ENCODE data around the gene DMPK.
A peak's percentile ranks its signal among the peaks of the same experiment; 100 is the strongest.

The DMPK gene

GRCh38 chr19:45825917-45826893 lies 43.9 kb upstream of the DMPK start:
- TF ChIP-seq CTCF (IDR thresholded peaks at IDR 0.05; ENCODE audit: poor library complexity, severe bottlenecking), result no peak
- DNase-seq (ENCODE audit: low spot score) (no peak), ATAC-seq (ENCODE audit: low read depth) (no peak)
- H3K9me3 ChIP-seq (ENCODE audit: severe bottlenecking), result no peaks in the 10 kb centered on the region
- H3K4me1 ChIP-seq (ENCODE audit: insufficient read depth, poor library complexity, severe bottlenecking), result peaks cover 5% of the 10 kb centered on the region
- no peaks in the 10 kb centered on the region for H3K27me3 ChIP-seq (ENCODE audit: insufficient read depth, poor library complexity, severe bottlenecking)
- no peak overlapping the region for H3K27ac ChIP-seq (ENCODE audit: poor library complexity, severe bottlenecking)
- H3K36me3 ChIP-seq (ENCODE audit: low read depth), result peaks cover 58% of the 10 kb centered on the region
- no peak overlapping the region for H3K4me3 ChIP-seq (ENCODE audit: severe bottlenecking)

- Histone ChIP-seq H3K27me3 (ENCODE audit: insufficient read depth, poor library complexity, severe bottlenecking) (no peaks in the 10 kb centered on the region), H3K36me3 (ENCODE audit: low read depth) (peaks cover 49% of the 10 kb centered on the region), H3K4me3 (ENCODE audit: severe bottlenecking) (no peak overlapping the region), H3K9me3 (ENCODE audit: severe bottlenecking) (no peaks in the 10 kb centered on the region), H3K27ac (ENCODE audit: poor library complexity, severe bottlenecking) (no peak overlapping the region), H3K4me1 (ENCODE audit: insufficient read depth, poor library complexity, severe bottlenecking) (peaks cover 5% of the 10 kb centered on the region)
- DNase-seq (ENCODE audit: low spot score), result no peak
- no peak for TF ChIP-seq CTCF (IDR thresholded peaks at IDR 0.05; ENCODE audit: poor library complexity, severe bottlenecking)
- no peak for ATAC-seq (ENCODE audit: low read depth)
Measured at GRCh38 chr19:45825263-45825605, 42.9 kb upstream of the DMPK start.

- H3K9me3 ChIP-seq (ENCODE audit: severe bottlenecking), result no peaks in the 10 kb centered on the region
- H3K27ac ChIP-seq (ENCODE audit: poor library complexity, severe bottlenecking), result no peak overlapping the region
- TF ChIP-seq CTCF (IDR thresholded peaks at IDR 0.05; ENCODE audit: poor library complexity, severe bottlenecking), result no peak
- peaks cover 47% of the 10 kb centered on the region for H3K36me3 ChIP-seq (ENCODE audit: low read depth)
- ATAC-seq (ENCODE audit: low read depth) (no peak), DNase-seq (ENCODE audit: low spot score) (no peak)
- H3K27me3 ChIP-seq (ENCODE audit: insufficient read depth, poor library complexity, severe bottlenecking), result no peaks in the 10 kb centered on the region
- H3K4me3 ChIP-seq (ENCODE audit: severe bottlenecking), result no peak overlapping the region
- H3K4me1 ChIP-seq (ENCODE audit: insufficient read depth, poor library complexity, severe bottlenecking), result peaks cover 5% of the 10 kb centered on the region
Measured at GRCh38 chr19:45824531-45825262, 42.4 kb upstream of the DMPK start.

GRCh38 chr19:45824041-45824471 lies 41.8 kb upstream of the DMPK start:
- no peak for TF ChIP-seq CTCF (IDR thresholded peaks at IDR 0.05; ENCODE audit: poor library complexity, severe bottlenecking)
- no peak for DNase-seq (ENCODE audit: low spot score)
- Histone ChIP-seq H3K36me3 (ENCODE audit: low read depth) (peaks cover 41% of the 10 kb centered on the region), H3K9me3 (ENCODE audit: severe bottlenecking) (no peaks in the 10 kb centered on the region), H3K4me1 (ENCODE audit: insufficient read depth, poor library complexity, severe bottlenecking) (peaks cover 5% of the 10 kb centered on the region), H3K4me3 (ENCODE audit: severe bottlenecking) (no peak overlapping the region), H3K27me3 (ENCODE audit: insufficient read depth, poor library complexity, severe bottlenecking) (no peaks in the 10 kb centered on the region), H3K27ac (ENCODE audit: poor library complexity, severe bottlenecking) (no peak overlapping the region)
- peak; percentile 54 for ATAC-seq (ENCODE audit: low read depth)
